ENCODE measurements around the gene MACROD2. TPM values are rescaled to one million over a fixed set of nuclear protein-coding genes. Genes with fewer than 3 reads are reported as not detected.
"Not testable (repeated sequence)": the region's sequence is repeated elsewhere in the genome, so short reads cannot be mapped to it uniquely, and the experiment has no call there.

Gene MACROD2
- total RNA-seq, 1 donor from 2014 or later: not detected

DNA sequence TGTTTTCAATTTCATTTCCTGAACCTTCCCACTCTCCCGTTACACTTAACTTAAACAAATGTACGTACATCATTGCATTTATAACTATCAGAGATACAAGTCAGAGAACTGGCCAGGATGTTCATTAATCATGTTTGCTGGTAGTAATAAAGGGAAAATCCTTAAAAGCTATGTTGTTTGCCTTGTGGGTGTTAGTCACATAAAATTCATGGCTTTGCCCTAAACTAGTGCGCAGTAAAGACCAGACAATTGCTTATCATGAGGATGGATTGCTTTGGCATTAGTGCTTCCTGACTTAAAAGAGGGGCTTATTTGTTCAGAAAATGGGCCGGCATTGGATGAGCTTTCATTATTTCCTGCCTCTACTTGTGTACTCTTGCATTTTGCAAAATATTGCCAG, 1379.4 kb downstream of the MACROD2 start:
- intact Hi-C loops (cut with micrococcal nuclease): no loop called here

DNA sequence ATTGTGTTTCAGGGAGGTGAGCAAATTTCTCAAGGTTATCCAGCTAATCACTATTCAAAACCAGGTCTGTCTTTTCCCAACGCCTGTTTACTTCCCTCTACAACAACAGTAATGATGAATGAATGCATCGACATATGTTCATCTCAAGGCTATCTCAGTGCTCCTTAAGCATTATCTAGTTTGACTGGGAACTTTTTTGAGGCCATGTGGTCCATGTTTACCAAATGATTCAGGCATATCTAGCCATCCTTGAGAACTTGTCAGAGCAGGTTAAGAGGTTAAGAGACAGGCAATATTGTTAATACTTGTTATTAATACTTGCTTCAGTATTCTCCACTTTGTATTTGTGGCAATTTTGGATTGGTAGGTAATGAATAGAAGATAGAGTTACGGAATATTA, 1380.5 kb downstream of the MACROD2 start:
- intact Hi-C loops (cut with micrococcal nuclease): no loop called here

DNA sequence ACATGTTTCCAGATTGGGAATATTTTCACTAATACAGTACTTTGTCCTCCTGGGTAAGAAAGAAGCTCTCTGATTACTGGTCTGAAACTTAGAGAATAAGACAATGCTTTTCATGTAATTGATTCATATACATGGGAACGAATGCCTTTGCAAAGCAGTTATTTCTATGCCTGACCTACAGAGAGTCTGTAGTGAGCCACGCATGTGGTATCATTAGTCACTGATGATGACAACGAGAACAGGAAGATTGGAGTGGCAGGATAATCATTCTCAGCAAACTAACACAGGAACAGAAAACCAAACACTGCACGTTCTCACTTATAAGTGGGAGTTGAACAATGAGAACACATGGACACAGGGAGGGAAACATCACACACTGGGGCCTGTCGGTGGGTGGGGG, 1382.3 kb downstream of the MACROD2 start:
- intact Hi-C loops (cut with micrococcal nuclease): not testable (repeated sequence)

DNA sequence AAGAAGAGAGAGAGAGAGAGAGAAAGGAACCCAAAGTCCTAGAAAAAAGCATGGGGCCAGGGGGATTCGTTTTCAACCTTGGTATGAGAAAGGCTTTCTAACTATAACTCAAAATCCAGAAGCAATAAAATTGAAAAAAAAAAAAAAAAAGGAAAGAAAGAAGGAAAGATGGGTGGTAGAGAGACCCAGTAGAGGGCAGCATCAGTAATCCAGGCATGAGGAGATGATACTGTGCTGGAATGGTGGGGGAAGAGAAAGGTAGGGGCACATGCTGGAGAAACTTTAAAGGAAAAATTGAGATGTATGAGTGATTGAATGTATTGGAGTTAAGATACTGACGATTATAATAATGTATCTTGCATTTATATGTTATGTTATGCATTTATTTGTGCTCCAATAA, 1382.8 kb downstream of the MACROD2 start:
- intact Hi-C loops (cut with micrococcal nuclease): no loop called here

DNA sequence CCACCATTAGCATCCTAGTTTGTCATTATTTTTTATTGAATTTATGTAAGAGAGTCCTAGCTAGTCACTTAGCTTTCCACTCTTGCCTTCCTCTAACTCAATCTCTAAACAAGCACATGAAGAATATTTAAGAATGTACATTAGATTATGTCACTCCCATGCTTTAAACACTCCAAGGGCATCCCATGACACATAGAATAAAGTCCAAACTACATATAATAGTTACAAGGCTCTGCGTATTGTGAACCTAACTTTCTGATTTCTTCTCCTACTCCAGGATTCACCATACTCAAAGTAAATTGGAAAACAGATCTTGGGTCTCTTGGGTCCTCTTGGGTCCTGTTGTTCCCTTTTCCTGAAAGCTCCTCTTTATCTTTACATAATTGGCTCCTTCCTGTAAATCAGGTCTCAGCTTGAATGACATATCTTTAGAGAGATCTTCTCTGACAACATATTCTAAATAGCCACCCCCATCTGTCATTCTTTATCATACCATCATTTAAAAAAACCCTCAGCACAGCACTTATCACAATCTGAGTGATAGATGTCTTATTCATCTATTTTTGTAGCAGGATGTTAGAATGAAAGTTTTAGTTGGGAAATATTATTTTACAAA, 1384.5 kb downstream of the MACROD2 start:
- intact Hi-C loops (cut with micrococcal nuclease): no loop called here

DNA sequence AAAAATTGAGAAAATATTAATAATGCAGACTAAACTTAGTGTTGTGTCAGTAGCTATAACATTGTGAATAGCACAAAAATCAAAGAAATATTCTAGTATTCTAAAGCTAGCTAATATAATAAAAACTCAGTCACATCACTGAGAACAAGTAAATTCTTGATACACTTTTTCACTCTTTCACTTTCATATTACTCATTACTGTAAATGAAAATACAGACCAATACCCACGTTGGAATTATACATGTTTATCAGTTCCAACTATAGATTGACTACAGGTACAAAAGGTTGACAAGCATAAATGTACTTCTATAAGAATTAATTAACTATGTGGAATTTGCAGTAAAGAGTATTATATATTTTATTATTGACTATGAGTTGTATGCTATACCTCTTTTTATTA, 1385.5 kb downstream of the MACROD2 start:
- intact Hi-C loops (cut with micrococcal nuclease): no loop called here

DNA sequence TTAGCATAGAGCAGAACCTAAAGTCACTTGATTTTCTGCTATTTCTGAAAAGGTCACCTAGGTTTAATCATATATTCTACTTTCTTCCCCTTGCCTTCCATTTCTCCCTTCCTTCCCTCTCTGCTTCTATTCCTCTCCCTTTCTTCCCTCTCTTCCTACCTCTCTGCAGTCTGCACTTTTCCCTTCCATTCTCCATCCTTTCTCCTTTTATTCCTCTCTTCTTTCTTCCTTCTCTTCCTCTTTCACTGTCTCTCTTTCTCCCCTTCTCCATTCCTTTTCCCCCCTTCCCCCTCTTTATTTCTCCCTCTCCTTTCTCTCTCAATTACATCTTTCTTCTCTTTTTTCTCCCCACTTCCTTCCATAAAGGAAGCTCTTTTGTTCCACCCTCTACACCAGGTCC, 1391.9 kb downstream of the MACROD2 start:
- intact Hi-C loops (cut with micrococcal nuclease): no loop called here

DNA sequence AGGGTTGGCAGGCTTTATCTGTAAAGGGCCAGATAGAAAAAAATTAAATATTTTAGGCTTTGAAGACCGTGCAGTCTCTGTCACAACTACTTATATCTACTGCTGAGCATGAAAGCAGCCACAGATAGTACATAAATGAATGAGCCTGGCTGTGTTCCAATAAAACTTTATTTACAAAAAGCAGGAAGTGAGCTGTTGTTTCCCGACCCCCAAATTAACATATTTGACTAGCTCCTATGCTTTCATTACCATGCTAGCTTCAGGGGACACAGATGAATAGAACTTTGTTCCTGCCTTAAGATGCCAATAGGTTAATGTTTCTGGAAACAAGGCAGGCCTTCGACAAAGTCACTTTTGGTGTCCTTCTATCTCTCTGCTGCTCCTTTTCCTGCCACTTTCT, 1400.1 kb downstream of the MACROD2 start:
- intact Hi-C loops (cut with micrococcal nuclease): no loop called here

DNA sequence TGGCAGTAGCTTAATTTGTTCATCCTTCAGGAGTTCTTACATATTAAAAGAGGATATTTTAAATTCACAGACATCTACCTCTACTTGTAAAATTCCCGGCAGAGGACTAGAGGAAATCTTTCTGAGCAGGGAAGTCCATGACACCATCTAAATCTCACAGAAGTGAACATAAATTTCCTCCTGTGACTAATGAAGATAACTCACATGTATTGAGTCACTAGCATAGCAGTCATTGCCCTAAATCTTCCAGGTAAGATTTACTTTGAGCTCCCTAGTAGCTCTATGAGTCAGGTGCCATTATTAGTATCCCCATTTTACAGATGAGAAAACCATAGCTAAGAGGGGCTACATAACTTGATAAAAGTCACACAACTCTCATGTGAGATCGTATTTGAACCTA, 1400.7 kb downstream of the MACROD2 start:
- intact Hi-C loops (cut with micrococcal nuclease): no loop called here

DNA sequence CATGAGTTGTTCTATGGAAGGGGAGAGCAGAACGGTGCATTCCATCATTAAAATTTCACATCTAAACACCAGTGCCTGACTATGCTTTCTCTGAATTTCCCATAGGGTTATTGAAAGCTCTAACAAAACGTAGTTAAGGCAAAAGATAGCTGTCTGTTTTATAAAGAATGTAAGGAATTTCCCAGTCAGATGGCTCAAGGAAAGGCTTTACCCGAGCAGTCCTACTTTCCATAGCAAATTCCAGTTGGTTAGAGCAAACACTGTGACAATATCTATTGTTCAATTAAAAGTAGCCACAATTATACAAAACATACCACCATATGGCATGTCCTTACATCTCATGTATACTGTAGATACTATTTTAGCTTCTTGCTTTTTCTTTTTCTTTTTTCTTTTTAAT, 1401.6 kb downstream of the MACROD2 start:
- intact Hi-C loops (cut with micrococcal nuclease): no loop called here

DNA sequence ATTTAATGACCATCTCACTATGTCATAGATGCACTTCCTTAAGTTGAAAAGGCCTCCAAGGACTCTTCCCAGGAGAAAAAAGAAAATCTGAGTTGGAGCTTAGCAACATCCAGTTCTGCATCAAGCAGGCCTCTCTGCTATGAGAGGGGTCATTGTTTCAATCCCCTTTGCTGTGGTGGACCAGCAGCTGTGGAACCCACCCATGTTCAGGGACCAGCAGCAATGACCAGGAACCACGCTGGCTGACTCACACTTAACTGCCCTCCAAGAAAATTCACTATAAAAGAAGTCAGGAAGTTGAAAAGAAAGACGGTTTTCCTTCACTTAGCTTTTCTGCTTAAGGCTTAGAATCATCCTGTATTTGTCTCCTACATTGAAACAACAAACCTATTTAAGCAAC, 1404.5 kb downstream of the MACROD2 start:
- intact Hi-C loops (cut with micrococcal nuclease): no loop called here

DNA sequence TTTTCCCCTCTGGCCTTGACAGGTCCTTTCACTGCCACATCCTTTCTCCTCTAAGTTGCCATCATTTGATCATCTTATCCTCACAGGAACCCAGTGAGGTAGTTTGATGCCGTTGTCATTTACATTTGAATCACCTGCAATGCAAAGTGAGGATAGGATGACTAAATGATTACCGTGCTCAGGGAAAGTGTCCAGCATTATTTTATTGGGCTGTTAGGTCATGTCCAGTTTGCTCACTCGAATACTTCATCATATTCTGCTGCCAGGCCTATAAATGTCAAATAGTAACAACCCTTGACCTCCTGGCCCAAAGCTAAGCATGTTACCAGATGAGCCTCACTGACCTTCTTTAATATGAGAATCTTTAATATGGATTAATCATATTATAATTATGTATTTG, 1410.8 kb downstream of the MACROD2 start:
- intact Hi-C loops (cut with micrococcal nuclease): no loop called here

DNA sequence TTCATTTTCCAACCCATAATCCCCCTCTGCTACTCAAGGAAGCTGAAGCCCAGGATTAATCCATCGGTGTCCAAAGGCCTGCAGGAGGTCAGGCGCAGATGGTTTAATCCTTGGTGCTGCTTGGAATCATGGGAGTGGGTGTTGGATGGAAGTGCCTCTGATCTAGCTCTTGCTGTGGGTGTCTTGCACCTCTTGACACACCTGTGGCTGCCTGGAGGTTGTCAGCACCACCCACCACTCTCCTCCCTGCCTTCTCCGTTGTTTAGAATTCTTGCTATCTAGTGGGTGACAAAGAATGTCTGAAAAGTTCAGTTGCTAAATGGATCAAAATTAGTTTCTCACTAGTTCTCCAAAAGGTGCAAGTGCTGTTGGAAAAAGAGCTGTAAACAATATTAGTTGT, 1416.5 kb downstream of the MACROD2 start:
- intact Hi-C loops (cut with micrococcal nuclease): no loop called here

DNA sequence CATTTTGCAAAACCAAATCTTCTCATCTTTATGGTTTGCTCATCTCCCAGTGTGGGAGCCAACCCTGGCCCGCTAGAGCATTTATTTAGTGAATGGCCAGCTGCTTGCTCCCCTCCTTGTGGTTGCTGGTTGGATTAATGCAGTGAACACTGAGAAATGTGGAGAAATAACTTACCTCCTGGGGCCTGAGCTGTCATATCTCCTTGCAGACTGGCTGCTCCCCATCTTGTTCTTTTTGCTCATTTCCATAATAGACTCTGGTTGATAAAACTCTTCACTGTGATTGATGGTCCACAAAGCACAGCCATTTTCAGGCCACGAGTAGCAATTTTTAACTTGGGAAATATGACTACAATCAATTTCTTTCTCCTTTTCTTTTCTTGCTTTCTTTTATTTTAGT, 1420.6 kb downstream of the MACROD2 start:
- intact Hi-C loops (cut with micrococcal nuclease): no loop called here

DNA sequence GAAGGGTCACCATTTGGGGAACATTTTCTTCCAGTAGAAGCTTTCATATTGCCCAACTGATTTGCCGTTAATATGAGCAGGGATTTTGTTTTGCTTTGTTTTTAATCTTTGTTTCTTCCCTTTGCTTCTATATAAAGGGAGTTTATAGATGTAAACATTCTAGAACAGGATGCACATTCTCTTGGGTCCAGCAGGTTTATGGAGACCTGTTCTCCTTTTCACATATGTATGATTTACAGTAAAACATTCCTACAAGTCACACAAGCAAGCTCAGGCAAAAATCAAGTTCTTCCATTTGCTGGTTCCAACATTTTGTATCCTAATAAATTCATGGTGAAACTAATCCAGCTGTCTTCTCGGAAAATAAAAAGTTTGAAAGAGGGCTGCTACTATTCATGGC, 1424.5 kb downstream of the MACROD2 start:
- intact Hi-C loops (cut with micrococcal nuclease): no loop called here

DNA sequence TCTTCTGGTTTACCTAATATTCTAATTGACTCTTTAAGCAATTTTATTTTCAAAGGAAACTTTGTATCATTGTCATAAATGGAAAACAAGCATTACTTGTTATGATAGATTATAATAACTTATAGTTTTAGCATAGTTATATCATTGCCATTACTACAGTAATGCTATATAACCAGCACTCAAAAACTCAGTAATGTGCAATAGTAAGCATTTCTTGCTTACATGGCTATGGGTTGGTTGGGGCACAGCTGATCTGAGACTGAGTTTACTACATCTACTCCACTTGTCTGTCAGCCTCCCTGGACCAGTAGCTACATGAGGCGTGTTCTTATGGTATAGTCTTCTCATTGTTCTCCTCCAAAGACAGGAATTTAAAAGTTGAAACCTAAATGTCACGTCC, 1427.7 kb downstream of the MACROD2 start:
- intact Hi-C loops (cut with micrococcal nuclease): no loop called here

DNA sequence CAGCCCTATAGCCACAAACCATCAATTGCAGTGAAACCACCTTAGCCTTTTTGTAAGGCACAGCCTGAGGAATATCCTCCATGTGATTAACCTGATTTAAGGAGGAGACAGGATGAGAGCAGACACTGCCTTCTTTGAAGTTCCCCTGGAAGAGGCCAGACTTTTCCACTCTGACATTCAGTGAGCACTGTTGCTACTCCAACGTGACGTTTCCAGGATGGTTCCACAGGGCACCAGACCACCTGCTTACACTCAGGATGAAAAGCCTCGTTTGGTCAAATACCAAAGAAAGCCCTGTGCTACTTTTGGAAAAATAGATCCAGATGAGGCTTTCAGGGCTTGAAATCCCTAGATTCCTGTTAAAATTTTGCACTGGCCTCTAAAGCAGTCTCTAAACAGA, 1444.2 kb downstream of the MACROD2 start:
- intact Hi-C loops (cut with micrococcal nuclease): no loop called here

DNA sequence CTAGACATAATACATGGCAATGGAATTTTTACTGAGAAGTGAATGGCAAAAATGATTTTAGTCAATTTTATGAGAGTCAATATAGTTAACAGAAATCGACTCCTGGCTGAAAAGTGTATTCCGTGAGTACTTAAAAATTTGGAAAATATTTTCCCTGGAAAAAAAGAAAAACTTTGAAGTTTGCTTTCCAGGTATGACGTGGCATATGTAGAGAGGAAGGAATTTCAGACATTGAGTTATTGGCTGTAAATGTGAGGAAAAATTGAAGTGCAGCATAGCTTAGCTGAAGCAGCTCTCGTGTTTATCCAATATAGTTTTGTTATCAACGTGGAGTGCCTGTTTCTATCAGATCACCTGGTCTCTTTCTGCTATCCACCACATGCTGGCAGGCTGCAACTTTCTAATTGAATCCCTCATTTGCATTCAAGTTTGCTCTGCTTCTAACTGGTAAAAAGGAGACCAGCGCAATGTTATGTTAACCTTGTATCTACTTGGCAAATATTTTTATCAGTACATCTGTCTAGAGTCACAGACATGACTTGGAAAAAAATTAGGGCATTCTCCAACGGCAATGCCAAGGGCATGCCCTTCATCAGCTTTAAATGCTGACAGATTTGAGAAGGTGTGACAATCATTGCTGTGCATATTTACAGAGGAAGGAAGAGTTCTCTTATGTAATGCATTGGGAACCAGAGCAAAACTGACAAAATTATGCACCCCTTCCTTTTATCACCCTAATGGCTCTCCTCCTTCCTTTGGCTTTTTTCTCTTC, 1444.9 kb downstream of the MACROD2 start:
- intact Hi-C loops (cut with micrococcal nuclease): no loop called here

DNA sequence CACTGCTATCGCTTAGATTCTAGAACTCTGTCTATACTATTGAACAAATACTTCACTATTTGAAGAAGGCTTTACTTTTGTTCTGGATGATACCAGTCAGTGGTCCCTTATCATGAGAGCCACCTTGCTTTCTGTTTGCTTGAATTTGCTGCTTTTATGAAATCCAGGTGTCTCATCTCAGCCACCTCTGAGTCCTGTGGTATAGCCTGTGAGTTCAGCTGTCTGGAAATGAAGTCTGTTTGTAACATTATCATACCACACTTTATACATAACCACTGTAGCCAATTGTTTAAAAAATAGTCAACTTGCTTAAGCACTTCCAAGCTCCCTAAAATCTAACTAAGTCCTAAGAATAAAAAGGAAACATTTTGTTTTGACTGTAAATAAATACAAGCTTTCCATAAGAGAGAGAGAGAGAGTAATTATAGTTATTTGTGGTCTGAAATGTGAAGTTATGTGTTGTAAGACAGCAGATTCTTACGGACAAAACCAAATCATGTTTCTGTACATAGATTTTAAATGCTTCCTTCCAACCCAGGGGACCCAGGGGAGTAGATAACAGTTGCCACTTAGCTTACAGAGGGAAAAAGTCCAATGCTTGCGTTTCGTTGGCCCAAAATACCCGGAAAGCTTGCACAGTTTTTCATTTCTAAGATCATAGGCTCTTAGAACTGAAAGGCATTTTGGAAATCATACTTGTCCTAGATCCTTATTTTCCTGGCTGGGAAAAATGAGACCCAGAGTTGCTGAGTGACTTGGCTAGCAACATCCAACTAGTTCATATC, 1449.9 kb downstream of the MACROD2 start:
- intact Hi-C loops (cut with micrococcal nuclease): no loop called here

DNA sequence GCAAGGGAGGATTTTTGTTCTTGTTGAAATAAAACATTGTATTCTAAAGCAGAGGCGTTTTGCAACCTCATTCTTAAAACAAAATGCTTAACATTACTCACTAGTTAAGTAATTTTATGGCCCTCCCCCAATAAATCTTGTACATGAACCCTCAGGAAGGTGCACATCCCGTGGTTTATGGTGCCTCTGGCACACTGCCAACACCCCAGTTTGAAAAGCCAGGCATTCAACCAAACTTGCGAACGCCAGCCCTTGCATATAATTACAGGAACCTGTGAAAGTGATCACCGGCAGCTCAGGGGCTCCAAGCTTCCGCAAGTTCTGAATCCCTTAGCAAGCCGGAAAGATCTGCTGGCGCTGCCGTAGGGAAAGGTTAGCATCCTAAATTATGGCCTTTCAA, 1451.1 kb downstream of the MACROD2 start:
- intact Hi-C loops (cut with micrococcal nuclease): no loop called here

DNA sequence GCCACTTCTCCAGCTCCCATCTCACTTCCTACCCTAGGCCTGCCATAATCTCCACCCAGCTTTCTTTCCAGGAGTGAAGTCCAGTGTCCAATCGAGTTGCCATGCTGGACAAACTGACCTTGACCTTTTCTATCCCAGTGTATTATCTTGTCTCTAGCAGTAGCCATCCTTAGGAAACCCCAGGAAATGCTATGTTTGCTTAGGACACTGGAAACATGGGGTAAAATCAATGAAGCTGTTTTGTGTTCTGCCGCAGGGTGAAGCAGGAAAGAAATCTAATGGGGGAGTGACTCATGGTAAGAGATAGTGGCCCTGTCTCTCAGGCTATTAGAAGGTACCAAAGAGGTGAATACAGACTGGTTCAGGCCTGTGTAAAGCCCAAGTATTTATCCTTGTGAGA, 1452.2 kb downstream of the MACROD2 start:
- intact Hi-C loops (cut with micrococcal nuclease): no loop called here

DNA sequence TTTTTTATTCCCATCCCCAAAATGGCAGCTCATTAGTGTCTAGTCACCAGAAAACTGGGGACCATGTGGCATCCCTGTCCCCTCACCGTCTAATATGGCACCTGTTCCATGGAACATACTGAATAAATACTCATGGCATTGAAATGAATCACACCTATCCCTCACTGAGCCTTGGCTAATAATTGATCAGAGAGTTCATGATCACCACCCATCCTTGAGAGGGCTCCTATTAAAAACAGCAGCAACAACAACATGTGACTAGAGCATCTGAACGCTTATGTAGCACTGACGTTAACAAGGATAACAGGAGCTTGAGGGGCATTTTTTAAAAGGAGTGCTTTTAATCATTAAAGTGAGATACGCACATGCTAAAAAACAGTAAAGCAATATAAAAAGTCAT, 1453.7 kb downstream of the MACROD2 start:
- intact Hi-C loops (cut with micrococcal nuclease): no loop called here

DNA sequence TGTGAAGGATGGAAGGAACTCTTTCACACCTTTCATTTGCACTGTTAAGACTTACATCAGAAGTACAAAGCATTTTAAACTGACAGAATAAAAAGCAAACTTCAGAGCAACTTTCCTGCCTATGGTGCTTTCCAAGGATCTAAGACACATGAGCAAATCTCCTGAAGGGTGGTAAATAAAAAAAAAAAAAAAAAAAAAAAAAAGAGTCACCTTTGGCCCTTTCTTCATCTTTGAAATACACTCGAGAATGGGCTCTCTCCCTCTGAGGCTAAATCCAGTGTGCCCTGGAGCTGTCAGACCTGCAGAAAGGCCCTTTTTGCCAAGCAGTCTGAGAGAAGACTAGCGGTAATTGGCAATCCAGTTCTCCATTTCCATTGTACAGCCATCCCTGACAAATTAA, 1455.9 kb downstream of the MACROD2 start:
- intact Hi-C loops (cut with micrococcal nuclease): no loop called here

Measured in T-helper 1 cell treated with Interleukin-12 subunit alpha and Interleukin-12 subunit beta and Interleukin-4 antibody, amounts not matched to agents 30 ng/mL and 1 ng/mL, for 36 hours (primary cell).